SK-MEL-5 (cell line): ENCODE measurements around the gene NCKAP1. TPM values are rescaled to one million over a fixed set of nuclear protein-coding genes. Genes with fewer than 3 reads are reported as not detected.
"Not testable (repeated sequence)": the region's sequence is repeated elsewhere in the genome, so short reads cannot be mapped to it uniquely, and the experiment has no call there.

Source experiments
- DNase-seq: peaks from one replicate; pipeline ENCODE4 v3.0.0-alpha.2; 2016; ENCODE audit warnings: low read depth, low spot score
- in situ Hi-C: cut with HindIII; loops from 2 replicates; pipeline ENCODE4 v1.10.0; 2016; ENCODE audit warnings: low sequenced_read_pairs, high pct_unique_total_duplicates, low pct_unique_long_range_greater_than_20kb
- total RNA-seq: library from RNA; depleted of rRNA; stranded (reverse); fragments of >200 nt; shearing (Covaris generic); gene quantifications from 2 replicates; pipeline ENCODE4 v1.2.3, GENCODE V29; 2014

Gene NCKAP1
- total RNA-seq, 1 experiment from 2014 or later = 125 TPM

DNA sequence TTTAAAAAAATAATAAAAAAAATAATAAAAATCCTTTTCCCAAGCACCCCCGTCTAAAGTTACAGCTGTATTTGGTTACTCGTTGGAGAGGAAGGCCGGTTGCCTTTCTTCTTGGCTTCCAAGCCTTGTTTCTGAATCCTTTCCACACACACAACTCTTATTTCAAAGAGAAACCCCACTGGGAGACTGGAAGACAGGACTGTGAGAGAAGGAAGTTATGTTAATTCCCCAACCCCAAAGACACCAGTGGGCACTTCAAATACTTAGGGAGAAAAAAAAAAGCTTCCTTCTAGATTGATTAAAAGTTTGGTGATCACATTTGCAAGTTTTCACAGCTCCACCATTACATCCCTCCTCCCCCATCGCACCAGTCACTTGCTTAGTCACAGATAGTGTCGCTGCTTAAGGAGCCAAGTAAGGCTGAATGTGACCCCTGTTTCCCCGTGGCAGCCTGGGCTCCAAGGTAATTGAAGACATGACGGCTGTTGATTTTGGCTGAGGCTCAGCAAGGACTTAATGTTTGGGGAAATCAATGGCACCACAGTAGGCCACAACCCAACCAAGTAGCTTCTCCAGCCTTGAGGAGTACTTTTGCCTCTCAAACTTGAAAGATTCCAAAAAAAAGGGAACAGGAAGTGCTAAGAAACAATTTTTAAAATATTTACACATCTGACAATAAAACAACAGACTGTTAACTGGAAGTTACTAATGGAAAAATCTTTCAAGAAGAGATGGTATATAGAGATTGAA is 131.0 kb downstream of the NCKAP1 start:
- no peak for DNase-seq
- in situ Hi-C loops = no loop called here

DNA sequence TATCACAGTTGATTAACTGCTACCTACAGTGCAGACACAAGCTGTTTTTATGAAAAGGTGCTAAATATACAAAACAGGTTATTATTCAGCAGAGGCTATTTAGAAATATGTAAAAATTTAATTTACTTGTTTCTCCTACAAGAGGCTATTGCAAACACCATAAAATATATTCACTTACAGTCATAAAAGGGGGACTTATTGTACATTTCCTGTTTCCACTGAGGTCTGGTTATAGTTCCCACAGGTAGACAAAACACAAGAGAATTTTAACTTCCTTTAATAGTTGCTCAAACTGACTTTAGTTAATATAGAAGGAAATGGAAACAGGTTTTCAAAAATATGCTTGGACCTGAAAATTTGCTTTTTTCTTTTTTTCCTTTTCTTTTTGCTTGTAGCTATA is 131.8 kb downstream of the NCKAP1 start:
- in situ Hi-C loops = no loop called here
- DNase-seq = no peak

DNA sequence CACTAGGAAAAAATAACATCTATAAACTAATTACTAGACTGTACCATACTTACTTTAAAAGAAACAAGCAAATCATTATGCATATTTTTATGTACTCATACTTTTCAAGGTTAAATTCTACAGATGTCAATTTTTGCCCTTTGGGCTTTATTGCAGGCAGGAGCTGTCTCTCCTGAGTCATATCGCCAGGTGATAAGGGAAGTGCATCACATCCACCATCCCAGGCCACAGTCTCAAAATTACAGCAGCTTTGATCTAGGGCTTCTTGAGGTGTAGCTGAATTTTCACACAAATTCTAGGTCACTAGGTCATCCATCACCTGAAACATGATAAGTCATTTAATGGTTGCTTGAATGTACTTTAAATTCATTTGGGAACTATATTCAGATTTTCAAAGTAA is 133.4 kb downstream of the NCKAP1 start:
- no peak for DNase-seq
- in situ Hi-C loops = no loop called here

DNA sequence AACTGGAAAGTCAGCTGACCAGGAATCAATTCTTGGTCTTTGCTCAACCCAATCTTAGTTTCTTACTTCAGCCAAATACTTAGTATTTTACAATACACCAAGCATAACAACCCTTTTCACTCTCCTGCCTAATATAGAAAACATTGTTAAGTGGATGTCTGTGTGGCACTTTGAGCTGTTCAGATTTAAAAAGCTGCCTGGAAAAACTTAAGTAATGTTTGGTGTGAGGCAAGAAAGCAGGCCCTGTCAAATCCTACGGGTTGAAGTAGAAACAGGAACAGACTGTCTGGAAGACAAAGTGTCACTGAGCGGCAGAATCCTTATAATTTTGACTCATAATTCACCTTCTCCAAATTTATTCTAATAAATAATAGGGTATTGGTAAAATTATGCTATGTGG is 134.7 kb downstream of the NCKAP1 start:
- DNase-seq = no peak
- in situ Hi-C loops = no loop called here

DNA sequence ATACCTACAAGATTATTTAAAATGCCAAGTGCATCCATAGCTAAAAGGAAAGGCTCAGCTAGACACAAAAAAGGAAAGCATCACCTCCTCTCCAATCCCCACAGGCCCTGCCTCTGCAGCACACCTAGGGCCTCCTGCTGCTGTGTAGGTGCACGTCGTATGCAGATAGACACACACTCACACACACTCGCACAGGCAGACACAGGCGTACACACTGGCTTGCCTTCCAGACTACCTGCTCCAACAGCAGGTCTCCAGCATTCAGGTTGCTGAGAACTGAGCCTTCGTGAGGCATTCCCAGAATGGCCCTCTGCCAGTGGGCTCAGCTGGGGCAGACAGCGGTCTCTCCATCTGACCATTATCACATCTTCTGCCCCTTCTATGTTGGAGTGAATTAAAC is 136.5 kb downstream of the NCKAP1 start:
- in situ Hi-C loops = no loop called here
- no peak for DNase-seq

DNA sequence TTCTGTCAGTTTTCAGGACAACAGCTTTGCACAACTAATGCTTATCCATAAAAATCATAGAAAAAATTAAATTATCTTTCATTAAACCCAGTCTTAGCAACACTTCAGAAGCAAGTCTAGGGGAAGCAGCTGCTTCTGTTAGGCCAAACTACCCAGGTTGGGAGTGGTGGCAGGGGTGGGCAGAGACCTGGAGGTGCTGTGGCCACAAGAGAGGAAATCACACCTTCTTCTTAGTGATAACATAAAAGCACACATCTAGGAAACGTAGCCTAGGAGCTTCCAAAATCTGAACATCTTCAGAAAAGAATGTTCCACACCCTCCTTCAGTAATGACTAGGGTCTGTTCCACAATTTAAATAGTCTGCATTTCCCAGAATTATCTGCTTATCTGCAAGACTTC is 139.5 kb downstream of the NCKAP1 start:
- no peak for DNase-seq
- in situ Hi-C loops = no loop called here

DNA sequence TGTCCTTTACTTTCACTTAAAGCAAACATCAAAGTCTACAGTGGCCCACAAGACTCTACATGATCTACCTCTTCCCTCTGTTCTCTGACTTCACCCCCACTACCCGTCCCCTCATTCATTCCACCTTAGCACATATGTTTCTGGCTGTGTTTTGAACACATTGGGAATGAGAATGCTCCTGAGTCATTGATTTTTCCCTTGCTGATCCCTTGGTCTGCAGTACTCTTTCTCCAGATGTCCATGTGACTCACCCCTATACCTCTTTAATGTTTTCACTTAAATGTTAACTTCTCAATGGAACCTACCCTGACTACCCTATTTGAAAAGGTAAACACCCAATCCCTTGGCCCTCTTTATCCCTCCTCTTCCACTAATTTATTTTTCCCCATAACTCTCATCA is 141.1 kb downstream of the NCKAP1 start:
- in situ Hi-C loops = no loop called here
- DNase-seq = no peak

DNA sequence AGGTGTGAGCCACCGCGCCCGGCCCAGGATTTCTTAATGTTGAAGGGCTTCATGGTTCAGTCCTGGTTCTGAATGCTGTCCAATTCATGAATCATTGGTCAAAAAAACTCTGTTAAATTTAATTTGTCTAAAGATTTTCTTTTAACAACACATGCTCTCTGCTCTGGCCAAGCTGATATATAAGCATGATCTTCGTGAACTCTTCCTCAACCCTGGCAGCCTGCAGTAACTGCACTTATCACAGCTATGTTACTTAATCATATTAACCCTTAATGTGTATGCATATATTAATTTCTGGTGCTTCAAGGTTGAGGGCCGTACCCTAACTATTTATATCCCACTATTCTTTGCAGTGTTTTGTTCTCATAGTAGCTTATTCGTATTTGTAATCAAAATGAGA is 142.5 kb downstream of the NCKAP1 start:
- DNase-seq = no peak
- in situ Hi-C loops = no loop called here

DNA sequence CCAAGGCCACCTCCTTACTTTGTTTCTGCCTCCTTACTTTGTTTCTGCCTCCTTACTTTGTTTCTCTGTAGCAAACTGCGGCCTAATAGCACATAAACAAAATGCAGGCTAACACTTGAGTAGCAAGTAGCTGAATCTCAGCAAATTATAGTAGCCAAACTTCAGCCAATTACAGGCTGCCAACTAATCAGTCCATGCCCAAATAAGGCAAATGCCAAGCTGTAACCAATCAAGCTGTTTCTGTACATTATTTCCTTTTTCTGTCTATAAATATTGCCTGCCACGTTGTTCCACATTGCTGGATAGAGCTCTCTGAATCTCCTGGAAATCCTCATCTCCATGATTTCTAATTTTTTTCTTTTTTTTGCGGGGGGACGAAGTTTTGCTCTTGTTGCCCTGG is 143.1 kb downstream of the NCKAP1 start:
- in situ Hi-C loops = no loop called here
- no peak for DNase-seq

DNA sequence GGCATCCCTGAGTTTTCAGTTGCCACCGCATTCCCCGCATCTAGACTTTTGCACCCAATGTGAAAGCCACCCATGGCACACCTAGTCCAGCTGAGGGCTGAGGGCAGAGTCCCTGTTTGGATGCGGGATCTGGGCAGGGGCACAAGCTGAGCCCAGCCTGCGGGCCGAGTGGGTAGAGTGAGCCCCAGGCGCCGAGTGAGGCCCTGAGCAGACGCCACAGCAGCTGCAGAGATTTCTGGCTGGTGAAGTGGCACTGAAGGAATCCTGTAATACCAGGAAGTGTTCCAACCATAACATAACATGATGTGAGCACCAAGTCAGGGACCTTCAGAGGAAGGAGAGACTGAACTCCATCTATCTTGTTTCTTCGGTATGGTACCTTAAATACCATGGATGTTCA is 144.1 kb downstream of the NCKAP1 start:
- no peak for DNase-seq
- in situ Hi-C loops = no loop called here

DNA sequence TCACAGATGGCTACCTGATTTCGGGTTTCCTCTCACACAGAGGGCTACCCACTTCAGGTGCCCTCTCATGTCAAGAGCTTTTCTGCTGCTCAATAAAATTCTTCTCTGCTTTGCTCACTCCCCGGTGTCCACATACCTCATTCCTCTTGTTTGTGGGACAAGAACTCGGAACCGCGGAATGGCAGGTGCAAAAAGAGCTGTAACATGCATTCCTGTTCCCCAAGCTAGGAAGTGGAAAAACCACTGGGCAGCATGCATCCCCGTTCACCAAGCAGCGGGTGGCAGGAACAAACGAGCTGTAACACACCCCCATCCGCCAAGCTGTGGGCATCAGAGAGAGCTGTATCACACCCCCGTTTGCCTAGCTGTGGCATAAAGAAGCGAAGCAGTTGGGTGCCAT is 144.6 kb downstream of the NCKAP1 start:
- in situ Hi-C loops = no loop called here
- DNase-seq = no peak

DNA sequence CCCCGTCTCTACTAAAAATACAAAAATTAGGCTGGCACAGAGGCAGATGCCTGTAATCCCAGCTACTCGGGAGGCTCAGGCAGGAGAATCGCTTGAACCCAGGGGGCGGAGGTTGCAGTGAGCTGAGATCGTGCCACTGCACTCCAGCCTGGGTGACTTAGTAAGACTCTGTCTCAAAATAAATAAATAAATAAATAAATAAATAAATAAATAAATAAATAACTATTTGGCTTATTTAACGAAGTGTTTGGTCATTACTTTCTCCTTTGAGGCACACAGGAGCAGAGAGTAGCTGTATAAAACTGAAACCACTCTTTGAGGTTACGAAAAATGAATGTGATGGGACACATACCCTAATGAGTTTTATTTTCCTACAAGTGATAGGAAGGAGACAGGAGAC is 145.2 kb downstream of the NCKAP1 start:
- DNase-seq, in situ Hi-C loops: not testable (repeated sequence)

DNA sequence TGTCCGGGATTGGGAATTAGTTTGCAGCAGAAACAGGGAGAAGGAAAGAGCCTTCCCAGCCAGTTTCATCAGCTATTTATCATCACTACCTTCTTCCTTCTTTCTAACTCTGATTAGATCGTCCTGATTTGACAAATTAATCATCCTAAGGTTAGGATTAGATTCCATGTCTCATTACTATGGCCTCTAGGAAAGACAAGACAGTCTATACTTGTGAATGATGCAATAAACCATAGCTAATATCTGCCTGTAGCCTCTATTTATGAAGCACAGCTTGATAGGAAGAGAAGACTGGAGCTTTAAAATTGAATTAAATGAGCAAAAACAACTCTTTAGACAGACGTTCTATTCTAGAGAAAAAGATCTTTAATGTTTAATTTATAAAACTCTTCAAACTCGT is 146.6 kb downstream of the NCKAP1 start:
- DNase-seq = no peak
- in situ Hi-C loops = no loop called here

DNA sequence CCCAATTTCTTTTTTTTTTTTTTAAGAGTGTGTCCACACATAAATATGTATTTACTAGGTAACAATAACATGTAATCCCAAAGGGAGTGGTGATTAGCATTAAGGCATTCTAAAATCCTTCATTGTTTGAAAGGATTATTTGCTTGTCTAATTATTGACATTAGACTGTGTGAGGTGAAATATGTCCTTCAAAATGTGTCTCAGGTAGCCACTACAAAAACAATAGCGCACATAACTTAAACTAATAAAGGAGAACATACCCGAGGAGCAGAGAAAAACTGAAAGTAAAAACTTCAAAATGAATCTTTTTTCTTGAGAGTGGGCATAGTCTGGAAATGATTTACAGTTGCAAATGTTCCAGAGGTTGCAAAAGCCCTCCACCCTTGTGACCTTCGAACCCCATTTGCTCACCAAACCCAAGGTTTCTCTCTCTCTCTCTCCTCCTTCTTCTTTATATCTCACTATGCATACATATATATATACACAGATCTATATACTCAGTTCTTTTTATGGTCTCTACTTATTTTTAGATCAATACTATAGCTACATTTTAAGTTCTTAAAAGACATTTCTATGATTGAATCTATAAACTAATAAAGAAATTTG is 147.4 kb downstream of the NCKAP1 start:
- in situ Hi-C loops = no loop called here
- DNase-seq = no peak

DNA sequence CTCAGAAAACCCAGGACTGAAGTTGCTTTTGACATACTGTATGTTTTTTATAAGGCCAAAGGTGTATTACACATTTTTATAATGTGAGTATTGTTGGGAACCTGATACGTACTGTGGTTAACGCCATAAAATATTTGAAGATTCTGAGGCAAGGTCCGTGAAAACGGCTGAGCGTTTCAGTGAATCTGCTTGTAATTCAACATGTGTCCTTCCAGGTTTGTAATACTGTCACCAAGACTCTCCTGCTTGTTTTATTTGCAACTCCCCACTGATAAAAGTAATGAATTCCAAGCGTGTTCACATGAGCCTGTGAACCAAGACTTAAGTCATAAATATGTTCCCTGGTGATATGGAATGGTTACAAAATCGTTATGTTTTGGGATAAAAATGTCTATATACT is 148.0 kb downstream of the NCKAP1 start:
- DNase-seq = no peak
- in situ Hi-C loops = no loop called here

DNA sequence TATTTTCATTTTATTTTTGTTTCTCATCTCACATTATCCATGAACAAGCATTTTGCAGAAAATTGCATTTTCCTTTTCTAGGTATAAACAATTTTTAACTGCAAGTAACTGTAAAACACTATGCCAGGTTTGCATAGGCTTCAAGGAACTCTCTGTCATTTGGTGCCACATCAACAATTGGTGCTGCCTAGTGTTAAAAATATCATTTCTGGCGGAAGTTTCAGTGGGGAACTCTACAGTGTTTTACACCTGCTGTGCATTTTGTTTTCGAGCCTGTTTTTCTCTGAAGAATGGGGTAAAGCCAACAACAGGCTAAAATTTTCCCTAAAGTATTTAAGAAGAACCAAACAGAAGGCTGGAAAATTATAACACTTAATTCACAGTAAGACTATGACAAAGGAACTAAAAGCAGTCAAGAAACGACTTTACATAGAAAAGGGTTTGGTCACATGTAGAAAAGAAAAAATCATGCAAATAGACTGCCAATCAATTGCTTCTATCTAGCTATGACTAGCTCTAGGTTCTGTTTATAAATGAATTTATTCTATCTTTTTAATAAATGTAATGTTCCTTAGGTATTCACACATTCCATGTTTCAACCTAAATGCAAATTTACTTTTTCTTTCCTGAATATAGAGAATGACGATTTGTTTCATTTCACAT is 150.4 kb downstream of the NCKAP1 start:
- no peak for DNase-seq
- in situ Hi-C loops = no loop called here

DNA sequence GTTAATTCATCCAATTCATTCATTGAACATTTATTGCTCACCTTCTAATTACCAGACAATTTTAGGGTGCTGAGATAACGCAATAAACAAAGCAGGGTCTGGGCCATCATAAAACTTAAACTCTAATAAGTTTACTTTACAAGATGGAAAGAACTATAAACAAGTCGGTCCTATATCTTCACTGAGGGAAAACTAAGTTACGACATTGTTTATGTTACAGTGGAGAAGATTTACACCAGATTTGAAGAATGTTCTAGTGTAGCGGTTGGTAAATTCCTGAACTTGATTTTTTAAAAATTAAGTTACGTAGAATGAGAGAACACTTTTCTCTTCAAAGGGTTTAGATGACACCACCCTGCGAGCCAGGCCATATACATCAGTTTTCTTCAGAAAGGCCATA is 151.2 kb downstream of the NCKAP1 start:
- in situ Hi-C loops = no loop called here
- no peak for DNase-seq

DNA sequence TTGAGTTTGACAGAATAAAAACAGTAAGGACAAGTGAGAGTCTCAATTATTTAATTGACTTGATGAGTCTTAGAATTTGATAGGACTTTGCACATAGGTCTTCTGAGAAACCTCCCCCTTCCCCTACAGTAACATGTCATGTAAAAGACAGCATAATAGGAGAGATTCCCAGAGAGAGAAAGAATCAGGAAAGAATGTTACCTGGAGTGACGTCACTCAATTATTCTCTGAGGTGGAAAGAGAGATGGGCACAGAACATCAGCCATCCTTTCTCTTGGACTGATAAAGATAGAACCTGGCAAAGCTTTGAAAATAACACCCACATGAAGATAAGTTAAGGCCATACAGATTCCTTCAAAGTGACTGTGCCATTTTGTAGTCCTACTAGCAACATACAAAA is 152.5 kb downstream of the NCKAP1 start:
- in situ Hi-C loops = no loop called here

DNA sequence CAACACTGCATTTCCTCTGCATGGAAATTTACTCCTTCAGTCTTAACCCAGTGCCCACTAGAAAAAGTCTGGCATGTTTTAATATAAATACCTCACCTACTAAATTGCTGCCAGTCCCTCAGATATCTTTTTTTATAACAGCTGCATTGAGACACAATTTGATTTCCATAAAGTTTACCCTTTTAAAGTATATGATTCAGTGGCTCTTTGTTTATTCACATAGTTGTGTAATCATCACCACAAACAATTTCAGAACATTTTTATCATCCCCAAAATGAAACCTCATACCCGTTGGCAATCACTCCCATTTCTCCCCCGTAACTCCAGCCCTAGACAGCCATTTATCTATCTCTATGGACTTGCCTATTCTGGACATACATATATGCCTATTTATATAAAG is 154.8 kb downstream of the NCKAP1 start:
- peak; percentile 48 for DNase-seq
- in situ Hi-C loops = no loop called here

More for the DNA sequence above, 152.5 kb downstream of the NCKAP1 start:
- DNase-seq = no peak
